GM18526 (cell line): ENCODE data around the gene ACSS1.
A peak's percentile ranks its signal among the peaks of the same experiment; 100 is the strongest.

Source experiments
- POLR2A ChIP-seq: IDR thresholded peaks from 3 replicates; pipeline ENCODE4 v1.6.1; 2011; ENCODE audit not compliant: insufficient read length; ENCODE audit errors: extremely low read depth

Gene ACSS1

GRCh38 chr20:25058051-25058846 lies at the start of gene ACSS1:
ACSS1 (minus strand) TSS chr20:25058139; CDS start chr20:25058102, 37 bp downstream.
- peak; percentile 50 for TF ChIP-seq POLR2A

DNA sequence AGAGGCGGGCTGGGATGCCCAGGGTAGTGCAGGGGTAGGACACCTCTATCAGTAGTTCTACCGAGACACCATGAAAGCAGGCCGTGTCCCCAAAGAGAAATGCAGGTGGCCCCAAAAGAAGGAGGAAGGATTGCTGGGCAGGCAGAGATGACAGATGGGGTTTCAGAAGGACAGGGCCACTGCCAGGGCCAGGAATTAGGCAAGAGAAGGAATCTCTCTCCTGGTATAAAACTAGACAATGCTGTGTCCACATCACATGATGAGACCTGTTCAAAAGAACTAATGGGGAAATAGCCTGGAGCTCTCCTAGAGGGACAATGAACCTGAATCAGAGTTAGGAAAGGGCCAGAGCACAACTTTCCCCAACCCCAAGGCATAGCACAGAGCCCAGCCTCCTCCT lies 45.6 kb upstream of the ACSS1 start:
- no peak for TF ChIP-seq POLR2A

- TF ChIP-seq POLR2A, result no peak
Measured at GRCh38 chr20:25100914-25101313, 43.0 kb upstream of the ACSS1 start.

DNA sequence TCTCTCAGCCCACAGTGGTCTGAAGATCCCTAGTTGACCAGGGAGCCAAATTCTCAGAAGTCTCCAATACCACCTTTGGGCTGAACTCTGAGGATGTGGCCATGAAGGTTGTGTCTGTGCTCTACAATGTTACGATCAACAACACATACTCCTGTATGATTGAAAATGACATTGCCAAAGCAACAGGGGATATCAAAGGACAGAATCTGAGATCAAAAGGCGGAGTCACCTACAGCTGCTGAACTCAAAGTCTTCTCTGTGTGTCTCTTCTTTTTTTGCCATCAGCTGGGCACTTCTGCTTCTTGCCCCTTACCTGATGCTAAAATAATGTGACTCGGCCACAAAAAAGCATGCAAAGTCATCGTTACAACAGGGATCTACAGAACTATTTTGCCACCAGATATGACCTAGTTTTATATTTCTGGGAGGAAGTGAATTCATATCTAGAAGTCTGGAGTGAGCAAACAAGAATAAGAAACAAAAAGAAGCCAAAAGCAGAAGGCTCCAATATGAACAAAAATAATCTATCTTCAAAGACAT lies 41.7 kb upstream of the ACSS1 start:
- no peak for TF ChIP-seq POLR2A

- TF ChIP-seq POLR2A, result no peak
Measured at GRCh38 chr20:25097498-25097897, 39.6 kb upstream of the ACSS1 start.

DNA sequence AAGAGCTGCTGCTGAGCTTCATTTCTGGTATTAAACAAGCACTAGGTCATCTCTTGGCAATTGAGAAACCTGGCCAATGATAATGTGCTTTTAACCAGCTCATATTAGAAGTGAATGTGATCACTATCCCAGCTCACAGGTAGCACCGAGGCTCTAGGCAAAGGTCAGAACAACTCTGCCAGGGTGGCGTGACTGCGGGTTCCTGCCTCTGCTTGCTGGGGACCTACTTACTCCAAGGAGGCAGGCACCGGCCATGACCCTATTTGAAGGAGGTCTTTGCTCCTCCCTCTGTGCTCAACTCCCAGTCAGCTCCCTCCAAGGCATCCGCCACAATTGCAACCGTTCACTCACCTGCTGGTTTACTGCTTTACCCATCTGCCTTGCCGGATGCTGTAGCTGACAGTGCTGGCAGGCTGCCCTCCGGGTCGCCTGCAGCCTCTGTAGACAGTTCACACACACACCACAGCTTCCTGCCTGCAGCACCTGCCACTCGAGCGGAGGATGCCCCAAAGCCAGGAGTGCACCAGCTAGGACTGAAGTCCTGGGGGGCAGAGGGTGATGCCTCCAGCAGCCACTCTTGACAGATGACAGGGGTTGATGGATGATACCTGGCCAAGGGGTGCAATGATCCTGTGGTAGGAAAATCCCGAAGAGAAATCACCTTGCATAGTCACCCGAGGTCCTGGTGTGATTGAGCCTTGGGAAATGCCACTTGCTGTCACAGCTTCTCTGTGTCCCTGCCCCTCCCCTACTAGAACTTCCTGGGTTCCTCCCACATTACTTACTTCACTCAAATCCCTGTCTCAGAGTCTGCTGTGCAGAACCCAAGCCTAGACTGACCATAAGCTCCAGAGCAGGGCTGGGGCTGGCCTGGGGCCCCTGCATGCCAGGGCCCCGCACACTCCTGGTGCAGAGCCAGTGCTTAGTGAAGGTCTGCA lies 32.8 kb upstream of the ACSS1 start:
- TF ChIP-seq POLR2A, result no peak

DNA sequence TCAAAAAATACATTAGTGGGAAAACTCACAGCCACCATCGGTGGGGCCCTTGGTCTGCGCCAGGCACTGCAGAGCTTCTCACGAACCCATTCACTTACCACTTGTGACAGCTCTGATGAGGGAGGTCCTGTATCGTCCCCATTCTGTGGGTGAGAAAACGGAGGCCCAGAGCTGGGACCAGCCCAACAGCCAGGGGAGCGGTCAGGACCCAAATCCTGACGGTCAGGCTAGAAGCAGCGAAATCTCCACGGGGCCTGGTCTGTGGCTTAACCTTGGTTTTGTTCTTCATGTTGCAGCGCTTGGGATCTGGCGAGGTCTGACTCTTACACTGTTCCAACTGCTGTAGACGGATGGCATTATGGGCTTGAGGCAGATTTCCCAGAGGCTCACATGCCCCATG lies 31.7 kb upstream of the ACSS1 start:
- TF ChIP-seq POLR2A, result no peak

DNA sequence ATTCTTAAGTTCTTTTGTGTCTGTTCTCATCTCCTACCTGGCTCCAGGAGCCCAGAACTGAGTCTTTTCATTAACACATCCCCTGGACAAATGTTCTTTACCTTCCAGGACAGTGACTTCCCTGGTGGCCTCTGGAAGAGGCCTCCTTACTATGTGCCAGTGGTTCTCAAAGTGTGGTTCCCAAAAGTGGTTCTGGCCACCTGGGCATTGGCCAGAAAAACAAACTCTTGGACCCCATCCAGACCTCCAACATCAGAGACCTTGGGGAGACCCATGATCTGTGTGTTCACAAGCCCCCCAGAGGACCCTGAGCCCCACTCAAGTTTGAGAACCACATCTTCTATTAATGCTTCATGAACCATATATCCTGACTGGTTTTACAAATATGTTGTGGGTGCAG lies 31.2 kb upstream of the ACSS1 start:
- no peak for TF ChIP-seq POLR2A

DNA sequence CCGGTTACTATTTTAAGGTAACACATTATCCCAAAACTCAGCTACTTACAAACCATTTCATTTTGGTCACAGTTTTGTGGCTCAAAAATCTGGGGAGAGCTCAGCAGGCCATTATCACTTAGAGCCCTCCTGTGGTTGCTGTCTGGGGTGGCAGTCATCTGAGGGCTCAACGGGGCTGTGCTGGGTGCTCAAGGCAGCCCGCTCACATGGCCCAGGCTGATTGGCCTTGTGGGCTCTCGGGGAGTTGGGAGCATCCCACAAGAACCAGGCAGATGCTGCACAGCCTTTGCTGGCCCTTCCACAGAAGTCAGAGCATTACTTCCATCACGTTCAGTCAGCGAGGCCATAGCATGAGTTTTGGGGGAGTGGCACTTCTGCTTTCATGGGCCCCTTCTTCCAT lies 30.3 kb upstream of the ACSS1 start:
- no peak for TF ChIP-seq POLR2A

DNA sequence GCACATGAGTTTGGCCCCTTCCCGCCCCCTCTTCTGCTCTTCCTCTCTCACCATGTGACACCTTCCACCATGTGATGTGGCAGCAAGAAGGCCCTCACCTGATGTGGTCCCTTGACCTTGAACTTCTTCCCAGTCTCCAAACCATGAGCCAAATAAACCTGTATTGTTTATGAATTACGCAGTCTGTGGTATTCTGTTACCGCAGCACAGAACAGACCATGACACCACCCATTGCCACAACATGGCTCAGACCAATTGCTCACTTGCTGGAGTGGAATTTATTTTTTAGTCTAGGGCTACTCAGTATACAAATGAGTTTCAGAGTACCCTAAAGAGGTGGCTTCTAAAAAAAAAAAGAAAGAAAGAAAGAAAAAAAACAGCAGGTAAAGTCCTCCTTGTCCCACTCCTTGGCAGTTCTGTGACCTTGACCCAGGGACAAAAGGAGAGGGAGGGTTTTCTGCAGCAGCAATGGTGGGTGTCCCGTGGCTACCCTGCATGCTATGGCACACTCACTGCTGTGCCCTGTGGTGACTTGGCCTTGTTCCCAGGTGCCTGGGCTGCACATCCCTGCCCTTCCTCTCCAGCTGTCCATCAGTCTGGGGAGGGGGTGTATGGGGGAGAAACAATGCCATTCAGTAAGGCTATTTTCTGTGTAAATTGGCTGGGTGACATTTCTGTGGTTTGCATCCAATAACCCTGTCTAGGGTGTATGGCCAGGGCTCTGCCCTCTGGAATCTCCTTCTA lies 29.4 kb upstream of the ACSS1 start:
- TF ChIP-seq POLR2A, result no peak

DNA sequence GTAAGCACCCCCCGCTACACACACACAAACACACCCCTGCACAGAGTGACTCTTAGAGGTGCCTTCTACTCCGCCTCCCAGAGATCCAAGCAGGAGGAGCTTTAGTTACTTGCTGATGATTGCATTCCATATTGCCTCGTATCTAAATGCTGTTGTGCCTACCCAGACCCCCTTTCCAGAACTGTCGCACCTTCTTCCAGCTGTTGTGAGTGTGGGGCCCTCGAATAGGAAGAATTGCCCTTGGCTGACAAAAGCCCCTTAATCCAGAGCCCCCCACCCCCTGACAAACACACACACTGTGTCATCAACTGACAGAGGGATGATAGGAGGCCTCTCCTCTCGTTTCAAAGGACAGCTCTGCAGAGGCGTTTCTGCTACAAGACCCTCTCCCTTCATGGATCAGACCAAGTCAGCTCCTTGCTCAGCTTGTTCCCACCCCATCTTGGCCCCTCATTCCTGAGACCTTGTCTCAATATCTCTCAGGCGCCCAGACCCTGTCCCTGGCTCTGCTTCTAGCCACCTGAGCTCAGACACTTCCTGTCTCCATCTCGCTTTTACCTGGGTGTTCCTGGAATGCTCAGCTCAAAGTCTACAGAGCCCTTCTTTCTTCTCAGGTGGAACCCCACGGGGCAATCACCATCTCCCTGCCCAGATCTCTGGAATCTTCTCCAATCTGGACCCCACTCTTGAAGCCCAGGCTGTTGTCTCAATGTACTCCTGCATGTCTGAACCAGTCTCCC lies 28.0 kb upstream of the ACSS1 start:
- TF ChIP-seq POLR2A, result no peak

DNA sequence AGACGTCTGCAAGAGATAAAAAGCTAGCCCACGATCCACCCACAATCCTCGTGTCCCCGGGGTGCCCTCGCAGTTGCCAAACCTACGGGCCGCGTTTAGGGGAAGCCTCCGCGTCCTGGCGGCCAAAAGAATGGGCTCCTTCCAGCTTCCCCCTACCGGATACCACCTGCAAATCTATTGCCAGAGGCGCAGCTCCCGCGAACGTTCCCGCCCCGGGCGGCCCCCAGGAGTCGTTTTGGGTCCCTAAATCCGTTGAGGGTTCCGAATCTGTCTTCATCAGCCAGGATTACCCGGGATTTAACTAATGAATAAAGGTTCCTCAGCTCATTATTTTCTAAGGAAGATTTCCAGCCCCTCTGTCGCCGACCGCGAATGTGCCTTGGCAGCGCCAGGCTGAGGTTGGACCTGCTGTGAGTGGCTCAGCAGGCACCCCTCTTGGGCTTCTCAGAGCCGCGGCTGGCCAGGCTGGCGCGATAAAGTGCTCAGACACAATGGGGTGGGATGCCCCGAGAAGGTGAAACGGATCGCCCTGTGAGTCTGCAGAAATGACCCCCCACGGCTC lies 26.8 kb upstream of the ACSS1 start:
- no peak for TF ChIP-seq POLR2A

DNA sequence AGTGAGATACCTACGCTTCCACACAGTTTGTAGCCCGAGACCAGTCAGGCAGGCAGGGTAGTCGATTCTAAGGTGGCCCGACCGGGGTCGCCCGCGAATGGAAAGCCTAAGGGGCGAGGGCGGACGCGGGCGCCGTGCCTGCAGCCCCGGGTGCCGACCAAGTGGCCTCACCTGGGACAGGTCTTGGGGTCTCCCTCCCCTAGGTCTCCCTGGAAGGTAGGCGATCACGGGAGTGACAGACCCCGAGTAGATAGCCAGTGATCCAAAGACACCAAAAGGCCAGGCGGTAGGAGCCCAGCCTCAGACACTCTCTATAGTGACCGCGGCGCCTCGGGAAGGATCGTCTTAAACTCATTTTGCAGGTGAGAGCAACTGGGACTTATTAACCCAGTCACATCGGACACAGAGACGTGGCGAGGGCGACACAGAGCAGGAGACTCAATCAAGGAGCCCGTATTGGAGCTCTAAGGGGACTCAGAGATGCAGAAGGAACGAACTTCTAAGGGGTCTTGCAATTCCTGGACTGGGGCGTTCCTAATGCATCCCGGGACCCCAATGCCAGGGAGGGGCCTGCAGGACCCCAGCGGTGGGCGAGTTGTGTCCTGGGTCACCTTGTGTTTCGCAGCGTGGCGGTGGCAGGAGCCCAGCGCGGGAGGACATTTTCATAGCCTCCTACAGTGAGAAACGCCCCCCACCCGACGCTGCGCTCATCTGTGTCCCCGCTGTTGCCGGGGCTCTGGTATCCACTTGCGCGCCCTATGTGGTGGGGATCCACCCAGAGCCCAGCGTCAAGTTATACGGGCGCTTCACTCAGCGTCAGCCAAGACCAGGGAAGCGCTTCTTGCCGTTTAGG lies 26.1 kb upstream of the ACSS1 start:
- no peak for TF ChIP-seq POLR2A
